Calu3 (cell line): ENCODE data around the gene SORD. TPM values are rescaled to one million over a fixed set of nuclear protein-coding genes. Genes with fewer than 3 reads are reported as not detected.

Source experiments
- BruUV-seq: library from RNA; stranded (reverse); fragments of 400-500 nt; replicated peaks from 2 replicates; lab custom pipeline; 2021; lab: Mats Ljungman, UMichigan
- CTCF ChIA-PET: fragments of 300-600 bp; sonication (Branson Sonifier 250); formaldehyde crosslinking; loops from one replicate; lab custom pipeline; 2022; ENCODE audit warnings: antibody characterized with exemption; lab: Charles Lee
- DNase-seq: peaks from one replicate; pipeline ENCODE4 v3.0.0; 2022
- H3K27ac Mint-ChIP-seq: one replicate; pipeline ENCODE4 v1.8.0; 2022; ENCODE audit warnings: mixed read lengths; ENCODE audit not compliant: unreplicated experiment
- H3K27me3 Mint-ChIP-seq: one replicate; pipeline ENCODE4 v1.8.0; 2022; ENCODE audit warnings: mixed read lengths; ENCODE audit not compliant: unreplicated experiment
- H3K36me3 Mint-ChIP-seq: one replicate; pipeline ENCODE4 v1.8.0; 2022; ENCODE audit warnings: mild to moderate bottlenecking, moderate library complexity, mixed read lengths; ENCODE audit not compliant: insufficient read depth, unreplicated experiment
- H3K4me1 Mint-ChIP-seq: one replicate; pipeline ENCODE4 v1.8.0; 2022; ENCODE audit warnings: mild to moderate bottlenecking, low read depth, mixed read lengths; ENCODE audit not compliant: unreplicated experiment
- H3K4me3 Mint-ChIP-seq: one replicate; pipeline ENCODE4 v1.8.0; 2022; ENCODE audit warnings: mild to moderate bottlenecking, low read depth, moderate library complexity, mixed read lengths; ENCODE audit not compliant: unreplicated experiment
- H3K9me3 Mint-ChIP-seq: one replicate; pipeline ENCODE4 v1.8.0; 2022; ENCODE audit warnings: low read depth, mixed read lengths; ENCODE audit not compliant: unreplicated experiment
- CTCF ChIP-seq: fragments of 200-600 bp; IDR thresholded peaks from one replicate; pipeline ENCODE4 v1.8.0; 2022; ENCODE audit warnings: antibody characterized with exemption; ENCODE audit not compliant: unreplicated experiment
- intact Hi-C: fragments of 100-400 bp; cut with micrococcal nuclease; formaldehyde crosslinking; loops from one replicate; pipeline ENCODE4 v1.10.0; 2022; ENCODE audit not compliant: unreplicated experiment
- total RNA-seq: library from RNA; stranded (reverse); gene quantifications from 2 replicates; pipeline ENCODE4 v1.2.3, GENCODE V29; 2022

The SORD gene
- total RNA-seq, 1 experiment from 2014 or later: 39.1 TPM

GRCh38 chr15:45114076-45114750, 91.2 kb downstream of the SORD start, which contains the start of the genes DUOX2 and DUOXA2:
Gene DUOX2 (minus strand): TSS chr15:45114172. CDS start chr15:45113411, 761 bp downstream.
Gene DUOXA2 (plus strand): TSS chr15:45114326. CDS start chr15:45114606, 280 bp downstream.
- no peak for TF ChIP-seq CTCF
- peak within 1 kb of the TSS; percentile 60 for H3K4me3 Mint-ChIP-seq
- H3K27me3 Mint-ChIP-seq: peaks cover 81% of the 10 kb centered on the region
- no peak within 1 kb of the TSS for H3K27ac Mint-ChIP-seq
- CTCF ChIA-PET: interaction anchor here (1.0 to 1.8 kb wide), 2 partner anchors 16 to 24 kb away, joined by 3 read pairs; partner anchors contain the start of genes DUOX1 and DUOXA1
- no TSS peak for BruUV-seq
- H3K9me3 Mint-ChIP-seq: no peaks in the 10 kb centered on the region
- H3K4me1 Mint-ChIP-seq: peaks cover 23% of the 10 kb centered on the region
- DNase-seq: no peak
- H3K36me3 Mint-ChIP-seq: no peaks in the 10 kb centered on the region
- intact Hi-C loops: no loop called here

- intact Hi-C loops: no loop called here
- Mint-ChIP-seq H3K27me3 (peaks cover 81% of the 10 kb centered on the region), H3K27ac (no peak overlapping the region), H3K36me3 (no peaks in the 10 kb centered on the region), H3K9me3 (no peaks in the 10 kb centered on the region), H3K4me3 (peak overlapping the region; percentile 15), H3K4me1 (peaks cover 23% of the 10 kb centered on the region)
- BruUV-seq: no TSS peak
- CTCF ChIA-PET: interaction anchor here (1.0 kb wide), 1 partner anchor 15 kb away, joined by 3 read pairs; the partner anchor contains the start of genes DUOX1 and DUOXA1
- DNase-seq: no peak
- TF ChIP-seq CTCF: no peak
Measured at GRCh38 chr15:45114751-45115085, 91.7 kb downstream of the SORD start.

GRCh38 chr15:45115312-45115820, 92.4 kb downstream of the SORD start:
- no peak overlapping the region for H3K4me3 Mint-ChIP-seq
- peaks cover 79% of the 10 kb centered on the region for H3K27me3 Mint-ChIP-seq
- intact Hi-C loops: no loop called here
- H3K4me1 Mint-ChIP-seq: peaks cover 23% of the 10 kb centered on the region
- H3K27ac Mint-ChIP-seq: no peak overlapping the region
- no peaks in the 10 kb centered on the region for H3K36me3 Mint-ChIP-seq
- DNase-seq: no peak
- H3K9me3 Mint-ChIP-seq: no peaks in the 10 kb centered on the region
- no peak for TF ChIP-seq CTCF
- CTCF ChIA-PET: no interaction called here
- no TSS peak for BruUV-seq

- CTCF ChIA-PET: no interaction called here
- BruUV-seq: no TSS peak
- Mint-ChIP-seq H3K4me3 (no peak overlapping the region), H3K27ac (no peak overlapping the region), H3K9me3 (no peaks in the 10 kb centered on the region), H3K4me1 (peaks cover 23% of the 10 kb centered on the region), H3K27me3 (peaks cover 76% of the 10 kb centered on the region), H3K36me3 (no peaks in the 10 kb centered on the region)
- intact Hi-C loops: no loop called here
- no peak for DNase-seq
- no peak for TF ChIP-seq CTCF
Measured at GRCh38 chr15:45116006-45116481, 93.0 kb downstream of the SORD start.
